GM23338 (cell line): ENCODE measurements around the gene FER. TPM values are rescaled to one million over a fixed set of nuclear protein-coding genes. Genes with fewer than 3 reads are reported as not detected.
A peak's percentile ranks its signal among the peaks of the same experiment; 100 is the strongest.
"Not testable (repeated sequence)": the region's sequence is repeated elsewhere in the genome, so short reads cannot be mapped to it uniquely, and the experiment has no call there.

Source experiments
- ATAC-seq: fragments of 200-7000 bp; cut with Tn5 transposase; 3 replicates; pipeline ENCODE4 v1.9.1; 2020
- DNase-seq: peaks from one replicate; pipeline ENCODE4 v3.0.0-alpha.2; 2015; ENCODE audit warnings: low spot score
- H2AFZ ChIP-seq: fragments of 200-600 bp; sonication (generic); 2 replicates; pipeline ENCODE4 v1.8.0; 2016; ENCODE audit warnings: antibody characterized with exemption, mild to moderate bottlenecking, moderate library complexity
- H3F3A ChIP-seq: fragments of 200-600 bp; sonication (generic); replicated peaks from 2 replicates; pipeline ENCODE4 v1.8.0; 2017; ENCODE audit warnings: antibody characterized with exemption, mixed run types, low read depth
- H3K27ac ChIP-seq: fragments of 200-600 bp; sonication (generic); 2 replicates; pipeline ENCODE4 v1.6.1; 2016; ENCODE audit warnings: low read depth
- H3K27me3 ChIP-seq: fragments of 200-600 bp; sonication (generic); 2 replicates; pipeline ENCODE4 v1.8.0; 2016; ENCODE audit warnings: mild to moderate bottlenecking, mixed run types, moderate library complexity; ENCODE audit not compliant: insufficient read depth
- H3K36me3 ChIP-seq: fragments of 200-600 bp; sonication (generic); 2 replicates; pipeline ENCODE4 v1.8.0; 2016; ENCODE audit warnings: mild to moderate bottlenecking; ENCODE audit not compliant: insufficient read depth
- H3K4me1 ChIP-seq: fragments of 200-600 bp; sonication (generic); 2 replicates; pipeline ENCODE4 v1.8.0; 2016; ENCODE audit warnings: mild to moderate bottlenecking, moderate library complexity; ENCODE audit not compliant: insufficient read depth
- H3K4me2 ChIP-seq: fragments of 200-600 bp; sonication (generic); 2 replicates; pipeline ENCODE4 v1.7.1; 2017; ENCODE audit warnings: mixed run types
- H3K4me3 ChIP-seq: fragments of 200-600 bp; sonication (generic); 2 replicates; pipeline ENCODE4 v1.6.1; 2016; ENCODE audit warnings: mixed run types
- H3K79me2 ChIP-seq: fragments of 200-600 bp; sonication (generic); replicated peaks from 2 replicates; pipeline ENCODE4 v1.8.0; 2017; ENCODE audit warnings: mild to moderate bottlenecking; ENCODE audit not compliant: insufficient read depth
- H3K9me2 ChIP-seq: fragments of 200-600 bp; sonication (generic); 2 replicates; pipeline ENCODE4 v1.8.0; 2017; ENCODE audit not compliant: insufficient read depth
- H4K20me1 ChIP-seq: fragments of 200-600 bp; sonication (generic); replicated peaks from 2 replicates; pipeline ENCODE4 v1.8.0; 2017; ENCODE audit warnings: mild to moderate bottlenecking; ENCODE audit not compliant: insufficient read depth
- H3K27ac Mint-ChIP-seq: 2 replicates; pipeline ENCODE4 v1.8.0; 2020; ENCODE audit warnings: inconsistent platforms, mild to moderate bottlenecking, moderate library complexity, mixed read lengths
- H3K27me3 Mint-ChIP-seq: 3 replicates; pipeline ENCODE4 v1.8.0; 2022; ENCODE audit warnings: low read depth, mild to moderate bottlenecking, moderate library complexity, mixed read lengths, inconsistent platforms; ENCODE audit not compliant: insufficient read depth, poor library complexity
- H3K36me3 Mint-ChIP-seq: 3 replicates; pipeline ENCODE4 v1.8.0; 2021; ENCODE audit warnings: low read depth, mild to moderate bottlenecking, inconsistent platforms, moderate library complexity, mixed read lengths
- H3K4me1 Mint-ChIP-seq: 3 replicates; pipeline ENCODE4 v1.8.0; 2020; ENCODE audit warnings: mild to moderate bottlenecking, inconsistent platforms, mixed read lengths
- H3K4me3 Mint-ChIP-seq: 3 replicates; pipeline ENCODE4 v1.8.0; 2021; ENCODE audit warnings: moderate library complexity, mild to moderate bottlenecking, inconsistent platforms, mixed read lengths
- H3K9me3 Mint-ChIP-seq: 3 replicates; pipeline ENCODE4 v1.8.0; 2020; ENCODE audit warnings: moderate library complexity, mild to moderate bottlenecking, inconsistent platforms, mixed read lengths
- CREB1 ChIP-seq: fragments of 250-450 bp; sonication (Bioruptor Pico); IDR thresholded peaks from 2 replicates; pipeline ENCODE4 v1.5.0; 2020; ENCODE audit warnings: low read depth, mild to moderate bottlenecking, moderate library complexity
- EZH2phosphoT487 ChIP-seq: fragments of 200-600 bp; sonication (generic); IDR thresholded peaks from one replicate; pipeline ENCODE4 v1.8.1; 2018; ENCODE audit warnings: antibody characterized with exemption; ENCODE audit not compliant: unreplicated experiment
- NANOG ChIP-seq: IDR thresholded peaks from 2 replicates; pipeline ENCODE4 v1.6.1; 2016; ENCODE audit warnings: antibody characterized with exemption, borderline replicate concordance
- POLR2AphosphoS5 ChIP-seq: IDR thresholded peaks from 2 replicates; pipeline ENCODE4 v1.6.1; 2016; ENCODE audit warnings: antibody characterized with exemption, low read depth
- STAT1 ChIP-seq: IDR thresholded peaks from one replicate; pipeline ENCODE4 v1.6.1; 2016; ENCODE audit warnings: antibody characterized with exemption; ENCODE audit not compliant: unreplicated experiment
- ZNF114 ChIP-seq: fragments of 250-450 bp; sonication (Bioruptor Pico); IDR thresholded peaks from 2 replicates; pipeline ENCODE4 v1.5.0; 2020; ENCODE audit warnings: mild to moderate bottlenecking, moderate library complexity
- ZNF331 ChIP-seq: fragments of 250-450 bp; sonication (Bioruptor Pico); IDR thresholded peaks from 2 replicates; pipeline ENCODE4 v1.5.0; 2020; ENCODE audit warnings: low read depth, mild to moderate bottlenecking, moderate library complexity
- long read RNA-seq: library from polyadenylated mRNA; unstranded; transcript quantifications from one replicate; pipeline ENCODE4 v2.0.0, GENCODE V29; 2020; ENCODE audit not compliant: unreplicated experiment
- polyA plus RNA-seq: library from polyadenylated mRNA; unstranded; fragments of >200 nt; fragmentation: Nextera tagmentation; extraction: Ambion mirVana; gene quantifications from 2 replicates; pipeline ENCODE4 v1.2.1, GENCODE V29; 2016
- total RNA-seq: library from RNA; depleted of rRNA; stranded (reverse); fragments of >200 nt; shearing (Covaris generic); gene quantifications from 2 replicates; pipeline ENCODE4 v1.2.3, GENCODE V29; 2014; rRNA removed
- TF ChIP-seq, protein P1 (sequence below): IDR thresholded peaks from 2 replicates; pipeline ENCODE4 v1.6.1; 2016; ENCODE audit warnings: antibody characterized with exemption
- TF ChIP-seq, protein P2 (sequence below): IDR thresholded peaks from one replicate; pipeline ENCODE4 v1.6.1; 2018; ENCODE audit warnings: antibody characterized with exemption; ENCODE audit not compliant: unreplicated experiment

The FER gene
- 14.2 and 17.4 TPM in 2 replicates for total RNA-seq
- polyA plus RNA-seq, result 23.5 and 34.8 TPM in 2 replicates
- long read RNA-seq, partial matches to known transcripts, result 1 of 3 reads
- long read RNA-seq, other reads (novel, unspliced or antisense), result 2 of 3 reads

DNA sequence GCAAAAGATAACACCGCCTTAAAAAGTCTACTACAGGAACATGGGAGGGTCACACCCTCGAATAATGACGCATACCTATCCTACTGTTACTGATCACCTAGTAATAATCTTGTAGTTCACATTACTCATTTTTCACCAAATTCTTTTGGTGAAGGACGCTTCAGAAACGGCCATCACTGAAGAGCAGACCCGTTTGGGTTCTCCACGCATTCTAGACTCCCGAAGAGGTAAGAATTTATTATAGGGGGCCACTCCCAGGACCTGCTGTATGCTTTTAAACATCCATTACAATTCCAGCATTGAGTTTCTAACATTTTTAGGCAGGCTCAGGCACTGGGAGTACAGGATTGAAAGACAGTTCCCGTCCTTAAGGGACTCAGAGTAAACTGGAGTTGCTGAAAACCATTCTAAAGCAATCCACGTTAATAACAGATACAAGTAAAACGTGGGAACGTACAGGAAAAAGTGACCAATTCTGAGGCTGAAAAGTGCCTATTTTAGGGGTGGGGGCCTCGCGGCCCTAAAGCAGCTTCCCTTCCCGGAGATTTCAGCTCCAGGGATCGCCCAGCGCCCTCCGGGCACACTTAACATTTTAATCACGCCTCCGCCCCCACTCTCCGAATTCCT lies at the start of gene FER:
TSS of gene FER (plus strand) at position 124 of the 627 bp plus-strand sequence. CDS start 50,286 bp downstream, outside the sequence.
- Histone ChIP-seq H4K20me1 (no peaks in the 10 kb centered on the region), H3K4me3 (peak within 1 kb of the TSS; percentile 72), H3K27ac (peak within 1 kb of the TSS; percentile 99), H3F3A (no peaks in the 10 kb centered on the region; the same call in 1 of the 2 replicates), H3K4me1 (peaks cover 19% of the 10 kb centered on the region; the same call in 1 of the 2 replicates), H3K27me3 (no peaks in the 10 kb centered on the region), H2AFZ (peak within 1 kb of the TSS; percentile 14; the same call in 1 of the 2 replicates), H3K9me2 (no peaks in the 10 kb centered on the region), H3K4me2 (peak within 1 kb of the TSS; percentile 89), H3K79me2 (peaks cover 31% of the 10 kb centered on the region), H3K36me3 (no peaks in the 10 kb centered on the region)
- peaks cover 5% of the 10 kb centered on the region; the same call in 1 of the 3 replicates for H3K36me3 Mint-ChIP-seq
- peak within 1 kb of the TSS; percentile 95 for H3K27ac Mint-ChIP-seq
- TF ChIP-seq, protein P1, sequence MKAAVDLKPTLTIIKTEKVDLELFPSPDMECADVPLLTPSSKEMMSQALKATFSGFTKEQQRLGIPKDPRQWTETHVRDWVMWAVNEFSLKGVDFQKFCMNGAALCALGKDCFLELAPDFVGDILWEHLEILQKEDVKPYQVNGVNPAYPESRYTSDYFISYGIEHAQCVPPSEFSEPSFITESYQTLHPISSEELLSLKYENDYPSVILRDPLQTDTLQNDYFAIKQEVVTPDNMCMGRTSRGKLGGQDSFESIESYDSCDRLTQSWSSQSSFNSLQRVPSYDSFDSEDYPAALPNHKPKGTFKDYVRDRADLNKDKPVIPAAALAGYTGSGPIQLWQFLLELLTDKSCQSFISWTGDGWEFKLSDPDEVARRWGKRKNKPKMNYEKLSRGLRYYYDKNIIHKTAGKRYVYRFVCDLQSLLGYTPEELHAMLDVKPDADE, result no peak
- TF ChIP-seq POLR2AphosphoS5 (no peak), STAT1 (no peak), ZNF331 (no peak), CREB1 (no peak), EZH2phosphoT487 (no peak), ZNF114 (CRISPR knock-in tag) (no peak), NANOG (no peak)
- TF ChIP-seq, protein P2, sequence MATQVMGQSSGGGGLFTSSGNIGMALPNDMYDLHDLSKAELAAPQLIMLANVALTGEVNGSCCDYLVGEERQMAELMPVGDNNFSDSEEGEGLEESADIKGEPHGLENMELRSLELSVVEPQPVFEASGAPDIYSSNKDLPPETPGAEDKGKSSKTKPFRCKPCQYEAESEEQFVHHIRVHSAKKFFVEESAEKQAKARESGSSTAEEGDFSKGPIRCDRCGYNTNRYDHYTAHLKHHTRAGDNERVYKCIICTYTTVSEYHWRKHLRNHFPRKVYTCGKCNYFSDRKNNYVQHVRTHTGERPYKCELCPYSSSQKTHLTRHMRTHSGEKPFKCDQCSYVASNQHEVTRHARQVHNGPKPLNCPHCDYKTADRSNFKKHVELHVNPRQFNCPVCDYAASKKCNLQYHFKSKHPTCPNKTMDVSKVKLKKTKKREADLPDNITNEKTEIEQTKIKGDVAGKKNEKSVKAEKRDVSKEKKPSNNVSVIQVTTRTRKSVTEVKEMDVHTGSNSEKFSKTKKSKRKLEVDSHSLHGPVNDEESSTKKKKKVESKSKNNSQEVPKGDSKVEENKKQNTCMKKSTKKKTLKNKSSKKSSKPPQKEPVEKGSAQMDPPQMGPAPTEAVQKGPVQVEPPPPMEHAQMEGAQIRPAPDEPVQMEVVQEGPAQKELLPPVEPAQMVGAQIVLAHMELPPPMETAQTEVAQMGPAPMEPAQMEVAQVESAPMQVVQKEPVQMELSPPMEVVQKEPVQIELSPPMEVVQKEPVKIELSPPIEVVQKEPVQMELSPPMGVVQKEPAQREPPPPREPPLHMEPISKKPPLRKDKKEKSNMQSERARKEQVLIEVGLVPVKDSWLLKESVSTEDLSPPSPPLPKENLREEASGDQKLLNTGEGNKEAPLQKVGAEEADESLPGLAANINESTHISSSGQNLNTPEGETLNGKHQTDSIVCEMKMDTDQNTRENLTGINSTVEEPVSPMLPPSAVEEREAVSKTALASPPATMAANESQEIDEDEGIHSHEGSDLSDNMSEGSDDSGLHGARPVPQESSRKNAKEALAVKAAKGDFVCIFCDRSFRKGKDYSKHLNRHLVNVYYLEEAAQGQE, result no peak
- ATAC-seq (no peak), DNase-seq (no peak)
- peaks cover 22% of the 10 kb centered on the region for H3K4me1 Mint-ChIP-seq
- H3K9me3 Mint-ChIP-seq, result no peaks in the 10 kb centered on the region; the same call in 1 of the 3 replicates
- peaks cover 4% of the 10 kb centered on the region for H3K27me3 Mint-ChIP-seq
- peak within 1 kb of the TSS; percentile 85 for H3K4me3 Mint-ChIP-seq

DNA sequence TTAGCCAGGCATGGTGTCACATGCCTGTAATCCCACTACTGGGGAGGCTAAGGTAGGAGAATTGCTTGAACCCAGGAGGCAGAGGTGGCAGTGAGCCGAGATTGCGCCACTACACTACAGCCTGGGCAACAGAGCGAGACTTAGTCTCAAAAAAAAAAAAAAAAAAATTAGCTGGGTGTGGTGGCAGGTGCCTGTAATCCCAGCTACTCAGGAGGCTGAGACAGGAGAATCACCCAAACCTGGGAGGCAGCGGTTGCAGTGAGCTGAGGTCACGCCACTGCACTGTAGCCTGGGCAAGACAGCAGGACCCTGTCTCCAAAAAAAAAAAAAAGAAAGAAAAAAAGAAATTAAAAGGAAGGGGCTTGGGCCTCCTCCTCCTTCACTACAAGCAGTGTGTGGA lies 47.3 kb upstream of the FER start:
- not testable (repeated sequence) for H2AFZ ChIP-seq, H3K79me2 ChIP-seq, H4K20me1 ChIP-seq, H3K9me2 ChIP-seq, H3K4me3 ChIP-seq, DNase-seq, H3K27me3 Mint-ChIP-seq, H3K36me3 Mint-ChIP-seq, H3K27me3 ChIP-seq, H3K4me3 Mint-ChIP-seq, H3K36me3 ChIP-seq, H3K27ac Mint-ChIP-seq, H3K9me3 Mint-ChIP-seq, H3K27ac ChIP-seq, ATAC-seq, H3K4me2 ChIP-seq, H3F3A ChIP-seq
- H3K4me1 ChIP-seq, result peaks cover 13% of the 10 kb centered on the region
- H3K4me1 Mint-ChIP-seq, result peaks cover 16% of the 10 kb centered on the region
